Gastrocnemius medialis (tissue), 4 donors: ENCODE data around the gene CRHR1. TPM values are rescaled to one million over a fixed set of nuclear protein-coding genes. Genes with fewer than 3 reads are reported as not detected.
A peak's percentile ranks its signal among the peaks of the same experiment; 100 is the strongest.
"Not testable (repeated sequence)": the region's sequence is repeated elsewhere in the genome, so short reads cannot be mapped to it uniquely, and the experiment has no call there.

Experiments used
- ATAC-seq, 2 donors: fragments of 150-250 bp; one replicate each; pipeline ENCODE4 v1.9.1; 2016
- DNase-seq, 2 donors: peaks; one replicate each; pipeline ENCODE4 v3.0.0-alpha.2; 2019
- H3K27ac ChIP-seq, 4 donors: fragments of 200-600 bp; sonication (generic); 1 replicate in 1 of 4; 2 replicates in 3 of 4; pipeline ENCODE4 v1.5.1; 2016 to 2018; ENCODE audit warnings: mild to moderate bottlenecking in 2 of 4, moderate library complexity in 1 of 4
- H3K27me3 ChIP-seq, 3 donors: fragments of 200-600 bp; sonication (generic) in 2 of 3; 1 replicate in 1 of 3; 2 replicates in 2 of 3; pipeline versions ENCODE4 v1.5.1 to v1.6.0; 2016 to 2019; ENCODE audit warnings: mild to moderate bottlenecking in 1 of 3, moderate library complexity in 1 of 3
- H3K36me3 ChIP-seq, 2 donors: fragments of 200-600 bp; sonication (generic) in 1 of 2; one replicate each; pipeline ENCODE4 v1.5.1; 2017 to 2018
- H3K4me1 ChIP-seq, 2 donors: fragments of 200-600 bp; sonication (generic) in 1 of 2; one replicate each; pipeline ENCODE4 v1.5.1; 2016 to 2017; ENCODE audit warnings: mild to moderate bottlenecking in 2 of 2
- H3K4me3 ChIP-seq, 4 donors: fragments of 200-600 bp; sonication (generic) in 3 of 4; 1 replicate in 1 of 4; 2 replicates in 3 of 4; pipeline ENCODE4 v1.5.1; 2016 to 2019; ENCODE audit warnings: mild to moderate bottlenecking in 2 of 4
- H3K9me3 ChIP-seq, 3 donors: fragments of 200-600 bp; sonication (generic) in 2 of 3; 1 replicate in 1 of 3; 2 replicates in 2 of 3; pipeline ENCODE4 v1.5.1; 2016 to 2019
- POLR2A ChIP-seq, 2 donors: fragments of 450-650 bp; IDR thresholded peaks; one replicate each; pipeline ENCODE4 v1.6.1; 2017; ENCODE audit warnings: antibody characterized with exemption in 2 of 2, mild to moderate bottlenecking in 2 of 2, moderate library complexity in 2 of 2
- in situ Hi-C, 4 donors: fragments of 200-750 bp; cut with MboI; loops; one replicate each; pipeline versions ENCODE4 v1.15.0 to v1.8.0; 2017; ENCODE audit warnings: low sequenced_read_pairs in 4 of 4
- intact Hi-C: fragments of 100-400 bp; cut with DNase I; formaldehyde crosslinking; loops from one replicate; pipeline ENCODE4 v1.15.1; 2023; ENCODE audit warnings: low total_unique reads
- total RNA-seq, 4 donors: library from RNA; depleted of rRNA; stranded (reverse); fragments of >200 nt; gene quantifications; one replicate each; pipeline versions ENCODE4 v1.1.0 to v1.2.3, GENCODE V29; 2016
- TF ChIP-seq, protein P1 (sequence below), 5 experiments: fragments of 450-650 bp in 3 of 5; fragments of 200-600 bp in 2 of 5; sonication (generic) in 2 of 5; IDR thresholded peaks in 4 of 5; conservative IDR thresholded peaks in 1 of 5; 1 replicate in 4 of 5; 2 replicates in 1 of 5; pipeline ENCODE4 v1.5.1; 2016 to 2019; ENCODE audit warnings: antibody characterized with exemption in 5 of 5, mild to moderate bottlenecking in 3 of 5, moderate library complexity in 3 of 5

Gene CRHR1
- total RNA-seq, 4 donors from 2014 or later, result not detected

DNA sequence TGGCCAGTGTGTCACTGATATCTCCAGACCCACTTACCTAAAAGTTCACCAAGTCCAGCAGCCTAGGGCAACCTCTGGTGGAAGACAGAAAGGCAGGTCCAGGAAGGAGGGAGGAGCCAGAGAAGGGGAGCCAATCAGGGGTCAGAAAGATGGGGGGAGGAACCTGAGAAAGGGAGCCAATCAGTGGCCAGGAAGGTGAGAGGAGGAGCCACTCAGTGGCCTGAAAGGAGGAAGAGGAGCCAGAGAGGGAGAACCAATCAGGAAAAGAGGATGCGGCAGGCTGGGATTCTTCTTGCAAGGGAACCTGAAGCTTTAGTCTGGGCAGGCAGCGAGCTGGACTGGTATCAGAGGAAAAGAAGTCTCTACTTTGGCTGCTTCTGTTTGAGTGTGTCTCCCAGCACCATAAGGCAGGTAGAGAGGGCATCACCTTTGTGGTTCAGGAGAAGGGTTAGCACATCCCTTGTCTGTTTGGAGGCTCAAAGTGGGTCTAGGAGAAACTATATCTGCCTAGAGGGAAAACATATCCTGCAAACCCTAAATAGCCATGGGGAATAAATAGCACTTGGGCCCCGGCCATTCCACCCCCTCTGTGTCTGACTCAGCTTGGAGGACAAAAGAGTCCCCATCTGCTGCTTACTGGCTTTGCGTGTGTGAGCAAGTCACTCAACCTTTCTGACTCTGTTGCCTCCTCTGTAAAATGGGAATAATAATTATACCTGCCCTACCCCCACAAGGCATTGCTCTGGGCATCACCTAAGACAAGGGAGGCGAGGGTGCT lies 43.4 kb upstream of the CRHR1 start:
- DNase-seq, result peak; percentile 53 to 86

DNA sequence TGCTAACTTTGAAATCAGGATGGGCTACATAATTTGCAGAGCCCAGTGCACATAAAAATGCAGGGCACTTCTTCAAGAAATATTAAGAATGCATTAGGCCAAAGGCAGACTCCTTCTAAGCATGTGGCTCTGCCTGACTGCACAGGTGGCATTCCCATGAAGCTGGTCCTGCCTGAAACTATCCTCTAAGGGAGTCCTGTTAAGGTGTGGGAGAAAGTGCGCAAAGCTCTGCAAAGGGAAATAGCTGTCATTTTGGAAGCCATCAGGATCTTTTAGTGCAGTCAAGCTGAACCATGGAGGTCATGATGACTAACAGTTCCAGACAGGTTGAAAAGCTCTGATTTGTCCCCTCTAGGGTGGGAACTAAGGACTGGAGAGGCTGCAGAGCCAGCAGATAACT lies 41.9 kb upstream of the CRHR1 start:
- no peak for ATAC-seq
- no peak for TF ChIP-seq POLR2A (IDR thresholded peaks at IDR 0.05)
- TF ChIP-seq, protein P1, sequence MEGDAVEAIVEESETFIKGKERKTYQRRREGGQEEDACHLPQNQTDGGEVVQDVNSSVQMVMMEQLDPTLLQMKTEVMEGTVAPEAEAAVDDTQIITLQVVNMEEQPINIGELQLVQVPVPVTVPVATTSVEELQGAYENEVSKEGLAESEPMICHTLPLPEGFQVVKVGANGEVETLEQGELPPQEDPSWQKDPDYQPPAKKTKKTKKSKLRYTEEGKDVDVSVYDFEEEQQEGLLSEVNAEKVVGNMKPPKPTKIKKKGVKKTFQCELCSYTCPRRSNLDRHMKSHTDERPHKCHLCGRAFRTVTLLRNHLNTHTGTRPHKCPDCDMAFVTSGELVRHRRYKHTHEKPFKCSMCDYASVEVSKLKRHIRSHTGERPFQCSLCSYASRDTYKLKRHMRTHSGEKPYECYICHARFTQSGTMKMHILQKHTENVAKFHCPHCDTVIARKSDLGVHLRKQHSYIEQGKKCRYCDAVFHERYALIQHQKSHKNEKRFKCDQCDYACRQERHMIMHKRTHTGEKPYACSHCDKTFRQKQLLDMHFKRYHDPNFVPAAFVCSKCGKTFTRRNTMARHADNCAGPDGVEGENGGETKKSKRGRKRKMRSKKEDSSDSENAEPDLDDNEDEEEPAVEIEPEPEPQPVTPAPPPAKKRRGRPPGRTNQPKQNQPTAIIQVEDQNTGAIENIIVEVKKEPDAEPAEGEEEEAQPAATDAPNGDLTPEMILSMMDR (IDR thresholded peaks at IDR 0.05 in 4 of 5, conservative IDR thresholded peaks at IDR 0.05 in 1 of 5), result no peak
- Histone ChIP-seq H3K36me3 (no peaks in the 10 kb centered on the region), H3K4me1 (peaks cover 21 to 25% of the 10 kb centered on the region in 2 donors), H3K9me3 (no peaks in the 10 kb centered on the region), H3K27me3 (no peaks in the 10 kb centered on the region), H3K4me3 (no peak overlapping the region), H3K27ac (no peak overlapping the region)
- DNase-seq, result no peak
- intact Hi-C loops, result no loop called here
- in situ Hi-C loops, result no loop called here

More for the DNA sequence above, 43.4 kb upstream of the CRHR1 start:
- TF ChIP-seq, protein P1 (IDR thresholded peaks at IDR 0.05 in 4 of 5, conservative IDR thresholded peaks at IDR 0.05 in 1 of 5), result no peak
- peak in 1 of 2 donors; percentile 21 for TF ChIP-seq POLR2A (IDR thresholded peaks at IDR 0.05)
- intact Hi-C loops (no loop called here), in situ Hi-C loops (no loop called here)
- Histone ChIP-seq H3K9me3 (no peaks in the 10 kb centered on the region), H3K27me3 (no peaks in the 10 kb centered on the region), H3K36me3 (no peaks in the 10 kb centered on the region), H3K4me3 (no peak overlapping the region), H3K27ac (peak overlapping the region; percentile 73 to 88 (median 80)), H3K4me1 (peaks cover 21 to 25% of the 10 kb centered on the region in 2 donors)
- peak; percentile 89 to 92 for ATAC-seq

DNA sequence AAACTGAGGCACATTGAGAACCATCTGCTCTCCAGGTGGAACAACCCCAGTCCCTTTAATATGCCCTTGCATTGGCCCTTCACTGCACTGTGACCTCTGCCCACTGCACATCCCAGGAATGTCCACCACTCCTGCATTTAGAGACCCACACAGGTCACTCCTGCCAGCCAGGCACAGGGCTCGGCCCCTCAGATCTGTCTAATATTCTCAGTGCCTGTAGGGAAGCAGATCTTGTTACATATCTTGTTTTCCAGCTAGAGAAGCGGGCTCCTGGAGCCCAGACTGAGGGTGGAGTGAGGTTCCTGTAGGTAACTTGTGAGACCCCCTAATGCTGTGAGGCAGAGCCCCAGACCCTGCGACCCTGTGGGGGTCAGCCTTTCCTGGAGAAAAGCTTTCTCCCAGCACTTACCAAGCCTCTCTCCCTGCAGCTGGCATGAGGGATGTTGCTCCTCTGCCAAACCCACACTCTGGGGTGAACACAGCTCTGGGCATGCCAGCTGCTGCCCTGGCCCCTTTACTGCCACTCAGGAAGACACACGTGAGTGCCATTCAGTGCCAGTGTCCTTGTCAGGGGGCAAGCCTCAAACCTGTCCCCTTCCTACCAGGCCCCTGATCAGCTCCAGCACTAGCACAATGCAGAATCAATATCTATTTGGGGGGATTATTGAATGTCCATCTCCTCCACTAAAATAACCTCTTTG lies 40.3 kb upstream of the CRHR1 start:
- no peaks in the 10 kb centered on the region for H3K27me3 ChIP-seq
- H3K4me1 ChIP-seq, result peaks cover 21 to 25% of the 10 kb centered on the region in 2 donors
- in situ Hi-C loops (no loop called here), intact Hi-C loops (no loop called here)
- H3K9me3 ChIP-seq, result no peaks in the 10 kb centered on the region
- DNase-seq (no peak), ATAC-seq (no peak)
- no peak overlapping the region for H3K27ac ChIP-seq
- H3K4me3 ChIP-seq, result no peak overlapping the region
- TF ChIP-seq POLR2A (IDR thresholded peaks at IDR 0.05), result no peak
- TF ChIP-seq, protein P1 (IDR thresholded peaks at IDR 0.05 in 4 of 5, conservative IDR thresholded peaks at IDR 0.05 in 1 of 5), result no peak
- H3K36me3 ChIP-seq, result no peaks in the 10 kb centered on the region

DNA sequence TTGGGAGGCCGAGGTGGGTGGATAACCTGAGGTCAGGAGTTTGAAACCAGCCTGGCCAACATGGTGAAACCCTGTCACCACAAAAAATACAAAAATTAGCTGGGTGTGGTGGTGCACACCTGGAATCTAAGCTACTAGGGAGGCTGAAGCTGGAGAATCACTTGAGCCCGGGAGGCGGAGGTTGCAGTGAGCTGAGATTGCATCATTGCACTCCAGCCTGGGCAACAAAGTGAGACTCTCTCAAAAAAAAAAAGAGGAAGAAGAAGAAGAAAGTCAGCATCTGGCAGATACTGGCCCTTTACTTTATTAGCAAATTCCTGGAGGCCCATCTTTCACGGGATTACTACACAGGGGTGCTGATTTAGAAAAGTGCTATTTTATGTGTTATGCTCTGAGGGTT lies 39.3 kb upstream of the CRHR1 start:
- DNase-seq, ATAC-seq, H3K4me3 ChIP-seq, H3K9me3 ChIP-seq, H3K27me3 ChIP-seq, H3K27ac ChIP-seq, in situ Hi-C loops, intact Hi-C loops, H3K36me3 ChIP-seq: not testable (repeated sequence)
- peaks cover 15 to 19% of the 10 kb centered on the region in 2 donors for H3K4me1 ChIP-seq
